PFSK-1 (cell line): ENCODE results near the gene GAPDHS.

ENCODE experiments used
- POLR2AphosphoS5 ChIP-seq: IDR thresholded peaks from 2 replicates; pipeline ENCODE4 v1.6.1; 2012; ENCODE audit warnings: low read depth, mild to moderate bottlenecking, control low read depth, low read length, moderate library complexity
- REST ChIP-seq, 2 experiments: IDR thresholded peaks; 2 replicates each; pipeline versions ENCODE4 v1.6.1 to v1.8.0; 2011 to 2012; ENCODE audit warnings: low read depth in 2 of 2, low read length in 2 of 2, control low read depth in 1 of 2, inconsistent platforms in 1 of 2, mild to moderate bottlenecking in 1 of 2, moderate library complexity in 1 of 2; ENCODE audit not compliant: insufficient read depth in 1 of 2
- TAF1 ChIP-seq: IDR thresholded peaks from 2 replicates; pipeline ENCODE4 v1.6.1; 2012; ENCODE audit warnings: low read length, control low read depth, borderline replicate concordance; ENCODE audit not compliant: insufficient read depth

GRCh38 chr19:35549174-35549788 lies 16.0 kb downstream of the GAPDHS start:
- TF ChIP-seq POLR2AphosphoS5 (no peak), REST (IDR thresholded peaks at IDR 0.05; ENCODE audit: insufficient read depth in 1 of 2, low read depth in 2 of 2, low read length in 2 of 2) (no peak), TAF1 (no peak)
